ENCODE data around the gene GORASP1. TPM values are rescaled to one million over a fixed set of nuclear protein-coding genes. Genes with fewer than 3 reads are reported as not detected.

Gene GORASP1
- polyA plus RNA-seq, 1 donor (not counting 4 experiments of a cell fraction or from before 2014, with no cell fraction given), result 43.7 TPM

GRCh38 chr3:39137991-39138803 is 30.8 kb upstream of the GORASP1 start:
- Histone ChIP-seq H4K20me1 (ENCODE audit: control insufficient read depth, extremely low read depth, insufficient read depth, low read length) (no peaks in the 10 kb centered on the region), H3K9me3 (ENCODE audit: control insufficient read depth, low read depth, low read length) (no peaks in the 10 kb centered on the region), H3K9ac (ENCODE audit: control insufficient read depth, extremely low read depth, insufficient read depth, low read length) (no peak overlapping the region), H3K79me2 (ENCODE audit: control insufficient read depth, insufficient read depth, low read length) (no peaks in the 10 kb centered on the region), H3K4me2 (ENCODE audit: control insufficient read depth, extremely low read depth, insufficient read depth, low read depth, low read length) (no peak overlapping the region), H3K27ac (ENCODE audit: control insufficient read depth, insufficient read depth, low read length) (no peak overlapping the region), H3K4me3 (ENCODE audit: control insufficient read depth in 2 of 3, extremely low read depth in 1 of 3, insufficient read depth in 2 of 3, low read depth in 1 of 3, low read length in 3 of 3) (no peak overlapping the region), H3K27me3 (ENCODE audit: control insufficient read depth, extremely low read depth, insufficient read depth, low read length) (no peaks in the 10 kb centered on the region), H3K4me1 (ENCODE audit: control insufficient read depth, extremely low read depth, insufficient read depth, low read length) (peaks cover 27% of the 10 kb centered on the region), H3K9me1 (ENCODE audit: control insufficient read depth, extremely low read depth, insufficient read depth, low read length) (no peaks in the 10 kb centered on the region), H3K36me3 (ENCODE audit: control insufficient read depth in 2 of 2, extremely low read depth in 1 of 2, insufficient read depth in 2 of 2, low read length in 2 of 2) (peaks cover 6 to 7% of the 10 kb centered on the region in 2 experiments), H2AFZ (ENCODE audit: control insufficient read depth, low read length) (no peak overlapping the region)
- FAIRE-seq (no peak), DNase-seq (ENCODE audit: low read depth, low spot score) (no peak)
- TF ChIP-seq EZH2 (IDR thresholded peaks at IDR 0.05; ENCODE audit: low read length) (no peak), CTCF (optimal IDR thresholded peaks at IDR 0.05 in 1 of 3, IDR thresholded peaks at IDR 0.05 in 1 of 3, conservative IDR thresholded peaks at IDR 0.05 in 1 of 3; ENCODE audit: extremely low read depth in 1 of 3, insufficient read depth in 2 of 3, low read length in 3 of 3) (no peak)
- dilution Hi-C loops (cut with MboI; ENCODE audit: extremely low pct_ligation_motif_present, low sequenced_read_pairs), result no loop called here

- H3K4me1 ChIP-seq (ENCODE audit: control insufficient read depth, extremely low read depth, insufficient read depth, low read length), result peaks cover 32% of the 10 kb centered on the region
Measured at GRCh38 chr3:39137435-39137936, 30.1 kb upstream of the GORASP1 start.

More at GRCh38 chr3:39137435-39137936, 30.1 kb upstream of the GORASP1 start:
- no peaks in the 10 kb centered on the region for H3K27me3 ChIP-seq (ENCODE audit: control insufficient read depth, extremely low read depth, insufficient read depth, low read length)
- H3K79me2 ChIP-seq (ENCODE audit: control insufficient read depth, insufficient read depth, low read length), result no peaks in the 10 kb centered on the region
- FAIRE-seq (no peak), DNase-seq (ENCODE audit: low read depth, low spot score) (no peak)
- H3K4me3 ChIP-seq (ENCODE audit: control insufficient read depth in 2 of 3, extremely low read depth in 1 of 3, insufficient read depth in 2 of 3, low read depth in 1 of 3, low read length in 3 of 3), result no peak overlapping the region
- no peak overlapping the region for H3K4me2 ChIP-seq (ENCODE audit: control insufficient read depth, extremely low read depth, insufficient read depth, low read depth, low read length)
- no peaks in the 10 kb centered on the region for H3K9me1 ChIP-seq (ENCODE audit: control insufficient read depth, extremely low read depth, insufficient read depth, low read length)
- no peak overlapping the region for H2AFZ ChIP-seq (ENCODE audit: control insufficient read depth, low read length)
- TF ChIP-seq EZH2 (IDR thresholded peaks at IDR 0.05; ENCODE audit: low read length), result no peak
- TF ChIP-seq CTCF (optimal IDR thresholded peaks at IDR 0.05 in 1 of 3, IDR thresholded peaks at IDR 0.05 in 1 of 3, conservative IDR thresholded peaks at IDR 0.05 in 1 of 3; ENCODE audit: extremely low read depth in 1 of 3, insufficient read depth in 2 of 3, low read length in 3 of 3), result no peak
- H3K36me3 ChIP-seq (ENCODE audit: control insufficient read depth in 2 of 2, extremely low read depth in 1 of 2, insufficient read depth in 2 of 2, low read length in 2 of 2), result peaks cover under 1 to 3% of the 10 kb centered on the region in 2 experiments
- dilution Hi-C loops (cut with MboI; ENCODE audit: extremely low pct_ligation_motif_present, low sequenced_read_pairs), result no loop called here
- no peaks in the 10 kb centered on the region for H4K20me1 ChIP-seq (ENCODE audit: control insufficient read depth, extremely low read depth, insufficient read depth, low read length)
- no peaks in the 10 kb centered on the region for H3K9me3 ChIP-seq (ENCODE audit: control insufficient read depth, low read depth, low read length)
- no peak overlapping the region for H3K27ac ChIP-seq (ENCODE audit: control insufficient read depth, insufficient read depth, low read length)
- no peak overlapping the region for H3K9ac ChIP-seq (ENCODE audit: control insufficient read depth, extremely low read depth, insufficient read depth, low read length)

Data from keratinocyte (primary cell).